ENCODE results near the gene AP3B1.

GRCh38 chr5:78108564-78108963 lies 185.9 kb downstream of the AP3B1 start:
- TF ChIP-seq CTCF (IDR thresholded peaks at IDR 0.05) (no peak), ATF6 (CRISPR knock-in tag; IDR thresholded peaks at IDR 0.05) (no peak)
